ENCODE results near the gene COL17A1. TPM values are rescaled to one million over a fixed set of nuclear protein-coding genes. Genes with fewer than 3 reads are reported as not detected.
A peak's percentile ranks its signal among the peaks of the same experiment; 100 is the strongest.

COL17A1 gene
- total and polyA plus RNA-seq, 9 of the 15 experiments (the other 6 are each of a cell fraction or from before 2014, with no cell fraction given): not detected

- no peak for TF ChIP-seq MYBL2 (IDR thresholded peaks at IDR 0.05; ENCODE audit: low read depth)
- no peak for TF ChIP-seq MYBL2 (CRISPR knock-in tag; IDR thresholded peaks at IDR 0.05; ENCODE audit: borderline replicate concordance)
- peak; percentile 89 for TF ChIP-seq ZNF316 (IDR thresholded peaks at IDR 0.05)
- peak; percentile 81 for TF ChIP-seq MAFK (IDR thresholded peaks at IDR 0.05; ENCODE audit: low read length)
- peak; percentile 78 for TF ChIP-seq MAFG (tag; conservative IDR thresholded peaks at IDR 0.05)
- no peak for TF ChIP-seq XRCC5 (IDR thresholded peaks at IDR 0.05; ENCODE audit: low read depth, low read length)
Measured at GRCh38 chr10:104036518-104037260, 49.0 kb downstream of the COL17A1 start (continued).

DNA sequence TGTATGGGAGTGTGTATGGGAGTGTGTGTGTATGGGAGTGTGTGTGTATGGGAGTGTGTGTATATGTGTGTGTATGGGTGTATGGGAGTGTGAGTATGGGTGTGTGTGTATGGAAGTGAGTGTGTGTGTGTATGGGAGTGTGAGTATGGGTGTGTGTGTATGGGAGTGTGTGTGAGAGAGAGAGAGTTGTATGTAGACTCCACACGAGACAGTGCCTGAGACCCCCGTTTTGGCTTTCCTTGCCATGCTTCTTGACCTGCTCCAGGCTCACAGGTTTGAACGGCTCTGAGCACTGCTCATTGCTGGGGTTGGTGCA is 49.7 kb downstream of the COL17A1 start:
- FAIRE-seq: no peak
- no peaks in the 10 kb centered on the region for H3K79me2 ChIP-seq (ENCODE audit: control insufficient read depth, insufficient read depth, low read length)
- DNase-seq (ENCODE audit: extremely low read depth in 1 of 4, low spot score in 3 of 4): no peak
- in situ Hi-C loops (cut with MboI): no loop called here
- intact Hi-C loops (cut with micrococcal nuclease): no loop called here
- no peaks in the 10 kb centered on the region for H3K9me3 ChIP-seq (replicated peaks; ENCODE audit: control insufficient read depth, insufficient read depth, low read depth, low read length)
- H3K9me1 ChIP-seq (ENCODE audit: control insufficient read depth, insufficient read depth, low read length): no peaks in the 10 kb centered on the region
- no peaks in the 10 kb centered on the region for H4K20me1 ChIP-seq (replicated peaks; ENCODE audit: control insufficient read depth, insufficient read depth, low read length)
- H3K9ac ChIP-seq (ENCODE audit: insufficient read depth in 1 of 2, low read depth in 2 of 2, low read length in 2 of 2): no peak overlapping the region
- 0 out of 5 replicates have a peak, but pooled peaks cover 0 to 2% of the 10 kb centered on the region in 2 experiments for H3K27me3 ChIP-seq (ENCODE audit: control insufficient read depth in 2 of 2, insufficient read depth in 2 of 2, low read length in 2 of 2)
- 13% methylated on average over 1 of the region's 3 CpGs for WGBS (ENCODE audit: insufficient coverage, low coverage, missing lambda C conversion rate)
- H3K27ac ChIP-seq (ENCODE audit: extremely low read depth, low read depth, low read length): no peak overlapping the region
- H3K36me3 ChIP-seq (ENCODE audit: control insufficient read depth, insufficient read depth, low read length): no peaks in the 10 kb centered on the region
- H2AFZ ChIP-seq (ENCODE audit: low read depth, low read length): no peak overlapping the region
- no TSS peak for BruUV-seq (replicated peaks)
- ChIA-PET POLR2A (no interaction called here), CTCF (ENCODE audit: low intra/inter-chr PET ratio) (no interaction called here)
- no peak overlapping the region for H3K4me2 ChIP-seq (ENCODE audit: insufficient read depth, low read length)
- H3K4me1 ChIP-seq (replicated peaks in 1 of 2; ENCODE audit: control insufficient read depth in 2 of 2, insufficient read depth in 2 of 2, low read length in 2 of 2): peaks cover 0 to 5% of the 10 kb centered on the region in 2 experiments; a peak in 2 of 5 replicates
- TF ChIP-seq SMAD1 (IDR thresholded peaks at IDR 0.05; ENCODE audit: low read depth, low read length, partially characterized antibody) (no peak), ZNF3 (CRISPR knock-in tag; IDR thresholded peaks at IDR 0.05) (no peak), E2F1 (CRISPR knock-in tag; IDR thresholded peaks at IDR 0.05) (no peak), ZNF175 (CRISPR knock-in tag; IDR thresholded peaks at IDR 0.05; ENCODE audit: low read depth) (no peak), ZEB2 (IDR thresholded peaks at IDR 0.05) (no peak), AFF1 (IDR thresholded peaks at IDR 0.05; ENCODE audit: low read depth in 1 of 2, partially characterized antibody in 2 of 2) (no peak), MYBL2 (IDR thresholded peaks at IDR 0.05; ENCODE audit: low read depth) (no peak), MYBL2 (CRISPR knock-in tag; IDR thresholded peaks at IDR 0.05; ENCODE audit: borderline replicate concordance) (no peak), KDM4B (IDR thresholded peaks at IDR 0.05; ENCODE audit: borderline replicate concordance in 2 of 2, low read depth in 1 of 2) (no peak), ZNF584 (CRISPR knock-in tag; IDR thresholded peaks at IDR 0.05; ENCODE audit: low read depth) (no peak)
- H3K4me3 ChIP-seq: no peak overlapping the region
- ATAC-seq: no peak
